Measurements from ENCODE around the gene HES4.
"Not testable (repeated sequence)": the region's sequence is repeated elsewhere in the genome, so short reads cannot be mapped to it uniquely, and the experiment has no call there.

HES4 gene

DNA sequence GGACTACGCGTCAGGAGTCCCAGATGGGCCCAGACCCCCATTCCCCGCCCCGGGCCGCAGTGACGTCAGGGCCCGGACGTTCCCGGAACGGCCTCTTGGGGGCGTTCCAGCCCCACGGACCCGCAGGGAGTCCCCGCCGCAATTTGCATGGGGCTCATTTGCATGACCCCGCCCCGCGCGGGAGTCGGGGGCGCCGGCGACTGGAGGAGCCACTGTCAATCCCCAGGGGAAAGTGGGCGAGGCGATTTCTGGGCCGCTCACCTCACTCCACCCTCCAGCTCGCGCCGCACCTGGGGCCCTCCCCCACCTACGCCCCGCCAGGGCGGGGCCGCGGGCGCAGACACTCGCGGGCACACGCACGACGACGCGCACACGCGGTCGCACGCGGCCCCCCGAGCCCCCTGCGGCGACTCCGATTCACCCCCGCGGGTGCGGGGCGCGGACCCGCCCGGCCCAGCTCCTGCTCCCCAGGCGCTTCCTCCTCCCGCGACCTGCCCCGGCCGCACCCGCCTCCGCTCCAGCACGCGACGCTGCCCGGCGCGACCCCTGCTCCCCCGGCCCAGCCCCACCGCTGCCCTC lies 33.2 kb upstream of the HES4 start:
- DNase-seq: no peak

DNA sequence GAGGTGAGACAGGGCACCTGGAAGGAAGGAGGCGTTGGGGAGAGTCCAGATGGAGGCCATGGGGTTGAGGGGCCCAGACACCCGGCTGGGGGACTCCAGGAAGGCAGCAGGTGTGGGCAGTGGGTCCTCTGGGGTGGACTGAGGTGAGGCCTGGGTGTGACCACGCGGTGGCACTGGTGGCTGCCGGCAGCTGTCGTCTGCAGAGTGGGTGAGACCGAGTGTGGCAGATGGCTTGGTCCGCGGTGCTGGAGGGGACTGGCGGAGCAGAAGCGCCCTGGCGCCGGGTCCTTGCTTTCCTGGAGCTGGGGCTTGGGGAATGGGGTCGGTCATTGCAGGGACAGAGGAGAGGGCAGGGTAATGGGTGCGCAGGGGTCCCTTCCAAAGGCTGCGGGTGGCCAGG lies 32.5 kb upstream of the HES4 start:
- no peak for DNase-seq

DNA sequence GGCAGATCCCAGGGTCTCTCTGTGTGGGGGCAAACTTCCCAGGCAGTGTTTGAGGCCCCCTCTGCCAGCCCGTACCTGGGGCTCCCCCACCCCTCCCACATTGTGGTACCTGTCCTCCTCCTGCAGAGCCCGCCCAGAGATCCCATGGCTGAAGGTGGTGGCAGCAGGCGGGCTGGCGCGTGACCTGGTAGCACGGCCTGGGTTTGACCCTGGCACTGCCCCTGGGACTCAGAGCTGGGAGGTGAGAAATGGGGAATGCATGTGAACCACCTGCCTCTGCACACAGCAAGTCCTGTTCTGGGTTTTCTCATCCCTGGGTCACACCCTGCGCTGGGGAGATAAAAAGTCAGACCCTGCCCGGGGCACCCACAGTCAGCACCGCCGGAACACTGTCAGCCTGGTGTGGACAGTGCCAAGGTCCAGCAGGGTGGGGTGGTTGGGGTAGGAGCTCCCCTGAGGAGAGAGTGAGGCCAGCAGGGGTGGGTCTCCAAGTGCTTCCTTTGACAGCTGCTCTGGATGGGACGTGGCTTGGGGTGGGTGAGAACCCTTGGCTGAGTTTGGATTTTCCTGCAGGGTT lies 31.9 kb upstream of the HES4 start:
- no peak for DNase-seq

DNA sequence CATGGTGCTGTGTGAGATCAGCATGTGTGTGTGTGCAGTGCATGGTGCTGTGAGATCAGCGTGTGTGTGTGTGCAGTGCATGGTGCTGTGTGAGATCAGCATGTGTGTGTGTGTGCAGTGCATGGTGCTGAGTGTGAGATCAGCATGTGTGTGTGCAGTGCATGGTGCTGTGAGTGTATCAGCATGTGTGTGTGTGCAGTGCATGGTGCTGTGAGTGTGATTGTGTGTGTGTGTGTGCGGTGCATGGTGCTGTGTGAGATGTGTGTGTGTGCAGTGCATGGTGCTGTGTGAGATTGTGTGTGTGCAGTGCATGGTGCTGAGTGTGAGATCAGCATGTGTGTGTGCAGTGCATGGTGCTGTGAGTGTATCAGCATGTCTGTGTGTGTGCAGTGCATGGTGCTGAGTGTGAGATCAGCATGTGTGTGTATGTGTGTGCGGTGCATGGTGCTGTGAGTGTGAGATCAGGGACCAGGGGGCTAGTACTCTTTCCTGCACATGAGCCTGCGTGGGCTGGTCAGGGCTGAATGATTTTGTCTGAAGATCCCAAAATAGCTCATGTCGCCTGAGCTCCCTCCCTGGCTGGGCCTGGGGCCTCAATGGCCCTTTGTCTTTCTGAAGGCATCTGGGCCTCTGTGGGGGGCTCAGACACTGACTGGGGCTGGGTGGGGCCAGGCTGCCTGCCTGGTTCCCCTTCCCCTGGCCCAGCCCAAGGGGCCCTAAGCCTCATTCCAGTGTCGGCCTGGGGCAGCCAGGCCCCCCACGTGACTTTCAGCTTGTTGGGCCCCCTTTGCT lies 31.2 kb upstream of the HES4 start:
- DNase-seq: not testable (repeated sequence)

DNA sequence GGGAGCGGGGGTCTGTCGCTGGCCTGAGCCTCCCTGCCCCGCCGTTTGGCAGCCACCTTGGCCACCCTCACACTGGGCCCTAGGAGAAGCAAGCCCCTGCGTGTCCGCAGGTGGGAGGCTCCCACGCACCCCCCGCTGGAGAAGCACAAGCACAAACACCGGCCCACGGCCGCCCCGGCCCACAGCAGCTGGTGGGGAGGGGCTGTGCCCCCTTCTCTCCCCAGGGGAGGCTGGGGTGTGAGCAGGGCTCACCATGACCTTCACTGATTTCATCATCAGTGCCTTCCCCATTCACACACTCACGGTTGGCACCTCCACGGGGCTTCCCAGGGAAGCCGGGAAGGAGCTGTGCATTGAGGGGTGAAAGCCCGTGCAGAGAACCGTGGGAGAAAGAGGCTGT lies 27.9 kb upstream of the HES4 start:
- DNase-seq: no peak

DNA sequence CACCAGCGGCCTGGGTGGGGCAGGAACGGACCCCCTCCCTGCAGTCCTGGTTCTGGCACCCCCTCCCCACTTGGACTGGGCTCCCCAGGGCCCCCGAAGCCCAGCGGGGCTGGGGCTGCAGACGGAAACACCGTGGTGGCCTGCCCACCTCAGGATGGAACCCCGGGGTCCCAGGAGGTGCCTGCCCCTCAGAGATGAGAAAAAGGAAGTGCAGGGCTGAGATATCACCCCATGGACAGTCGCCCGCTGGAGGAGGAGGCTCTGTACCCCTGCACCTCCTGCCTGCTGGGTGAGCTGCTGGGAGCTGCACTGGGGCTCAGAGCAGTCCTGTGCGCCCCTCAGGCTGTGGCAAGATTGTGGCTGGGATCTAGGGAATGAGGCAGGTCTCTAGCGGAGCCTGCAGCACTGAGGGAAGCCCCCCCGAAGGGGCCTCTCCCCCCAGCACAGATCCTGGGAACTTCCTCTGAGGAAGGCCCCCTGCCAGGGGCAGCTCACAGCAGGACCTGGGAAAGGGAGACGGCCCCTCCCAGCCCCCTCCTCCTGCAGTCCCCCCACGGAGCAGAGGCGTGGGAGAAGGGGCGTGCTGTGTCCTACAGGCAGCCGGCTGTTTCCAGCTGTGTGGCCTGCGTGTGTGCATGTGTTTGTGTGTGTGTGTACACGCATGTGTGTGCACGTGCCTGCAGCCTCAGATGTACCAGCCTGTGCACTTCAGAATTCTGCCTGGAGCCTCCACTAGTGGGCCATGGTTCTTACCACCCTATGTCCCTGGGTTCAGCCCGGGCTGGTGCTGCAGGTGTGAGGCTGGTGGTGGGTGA lies 26.9 kb upstream of the HES4 start:
- DNase-seq: no peak

DNA sequence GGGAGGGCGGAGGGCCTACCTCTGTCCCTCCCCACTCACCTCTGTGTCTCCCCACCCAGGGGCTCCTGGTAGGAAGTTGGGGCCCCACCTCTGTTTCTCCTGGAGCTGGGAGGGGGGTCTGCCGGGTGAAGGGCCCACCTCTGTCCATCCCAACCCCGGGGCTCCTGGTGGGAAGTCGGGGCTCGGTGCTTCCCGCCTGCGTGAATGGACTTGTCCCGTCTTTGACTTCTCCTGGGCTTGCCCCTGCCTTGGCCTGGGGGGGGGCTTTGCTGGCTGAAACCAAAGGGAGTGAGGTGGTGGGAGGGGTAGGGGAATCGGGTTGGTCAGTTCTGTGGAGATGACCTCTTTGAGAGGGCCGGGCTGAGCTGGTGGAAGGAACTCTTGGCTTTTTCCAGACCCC lies 25.8 kb upstream of the HES4 start:
- DNase-seq: no peak

DNA sequence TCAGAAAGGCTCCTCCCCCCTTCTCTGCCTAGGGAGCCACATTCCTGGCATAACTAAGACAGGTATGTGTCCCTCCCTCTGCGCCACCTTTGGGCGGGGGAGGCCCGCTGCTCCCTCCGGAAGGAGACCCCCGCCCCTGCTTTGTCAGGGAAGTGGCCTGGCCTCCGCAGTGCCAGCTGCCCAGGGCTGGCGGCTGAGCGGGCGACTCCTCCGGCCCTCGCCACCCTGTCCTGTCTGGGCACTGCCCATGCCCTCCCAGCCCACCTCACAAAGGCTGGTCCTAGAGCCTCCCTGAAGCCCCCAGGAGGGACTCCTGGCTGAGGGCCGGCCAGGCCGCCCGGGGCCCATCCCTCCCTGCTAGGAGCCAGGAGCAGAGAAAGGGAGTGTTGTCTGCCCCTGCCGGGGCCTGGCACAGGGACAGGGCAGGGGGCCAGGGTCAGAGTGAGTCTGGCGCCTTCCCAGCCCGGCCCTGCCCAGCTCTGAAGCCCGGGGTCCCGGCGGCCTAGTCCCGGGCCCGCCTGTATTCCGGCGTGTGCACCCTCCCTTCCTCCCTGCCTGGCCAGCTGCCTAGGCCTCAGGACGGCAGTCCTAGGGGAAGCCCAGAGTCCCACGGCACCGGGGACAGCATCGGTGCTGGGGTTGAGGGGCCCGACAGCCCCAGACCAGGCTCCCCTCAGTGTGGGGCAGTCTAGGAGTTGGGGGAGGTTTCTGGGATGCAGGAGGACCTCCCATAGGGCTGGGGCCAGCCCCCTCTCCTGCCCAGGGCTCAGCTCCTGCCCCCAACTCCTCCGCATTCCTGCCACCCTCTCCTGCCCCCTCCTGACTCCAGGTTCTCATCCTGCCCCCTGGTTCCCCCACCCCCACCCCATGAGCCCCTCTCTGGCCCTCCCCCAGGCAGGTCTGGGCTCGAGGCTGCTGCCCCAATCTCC lies 25.1 kb upstream of the HES4 start:
- no peak for DNase-seq

DNA sequence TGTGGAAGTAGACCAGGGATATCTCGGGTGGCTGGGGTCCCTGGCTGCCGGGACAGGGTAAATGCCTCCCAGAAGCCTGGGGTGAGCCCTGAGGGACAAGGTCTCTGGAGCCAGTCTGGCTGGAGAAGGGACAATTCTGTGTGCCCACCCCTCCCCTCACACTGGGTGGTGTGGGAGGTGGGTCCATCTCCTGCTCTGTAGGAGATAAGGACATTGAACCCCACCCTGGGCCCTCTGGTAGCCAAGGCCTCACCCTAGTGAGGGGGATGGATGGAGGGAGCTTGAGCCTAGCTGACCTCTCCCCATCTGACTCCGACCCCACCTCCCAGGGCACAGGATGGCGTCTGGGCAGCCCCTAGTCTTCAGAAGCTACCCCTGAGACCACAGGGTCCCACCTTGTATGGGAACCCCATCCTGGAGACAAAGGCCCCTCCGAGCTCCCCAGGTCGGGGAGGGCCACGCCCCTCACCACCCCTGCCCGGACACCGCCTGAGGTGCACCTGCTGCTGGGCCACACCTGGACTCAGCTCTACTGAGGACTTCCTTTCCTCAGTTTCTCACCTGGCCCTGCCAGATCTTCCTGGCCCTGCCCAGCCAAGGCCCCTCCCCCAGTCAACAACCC lies 24.4 kb upstream of the HES4 start:
- no peak for DNase-seq

DNA sequence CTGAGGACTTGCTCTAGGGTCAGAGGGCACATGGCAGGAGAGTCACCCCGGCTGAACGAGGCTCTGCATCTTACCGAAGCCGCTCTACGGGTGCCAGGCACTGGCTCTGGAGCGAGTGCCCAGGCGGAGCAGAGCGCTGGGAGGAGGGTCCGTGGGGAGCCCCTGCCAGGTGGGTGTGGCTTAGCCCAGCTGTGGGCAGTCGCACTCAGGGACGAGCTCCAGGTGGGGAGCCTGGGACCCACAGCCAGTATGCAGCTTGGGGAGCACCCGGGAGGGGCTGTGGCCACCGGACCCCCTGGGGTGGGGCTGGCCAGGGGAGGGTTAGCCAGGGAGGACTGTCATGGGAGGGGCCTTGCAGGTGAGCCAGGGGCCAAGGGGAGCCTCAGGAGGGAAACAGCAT lies 23.8 kb upstream of the HES4 start:
- no peak for DNase-seq

DNA sequence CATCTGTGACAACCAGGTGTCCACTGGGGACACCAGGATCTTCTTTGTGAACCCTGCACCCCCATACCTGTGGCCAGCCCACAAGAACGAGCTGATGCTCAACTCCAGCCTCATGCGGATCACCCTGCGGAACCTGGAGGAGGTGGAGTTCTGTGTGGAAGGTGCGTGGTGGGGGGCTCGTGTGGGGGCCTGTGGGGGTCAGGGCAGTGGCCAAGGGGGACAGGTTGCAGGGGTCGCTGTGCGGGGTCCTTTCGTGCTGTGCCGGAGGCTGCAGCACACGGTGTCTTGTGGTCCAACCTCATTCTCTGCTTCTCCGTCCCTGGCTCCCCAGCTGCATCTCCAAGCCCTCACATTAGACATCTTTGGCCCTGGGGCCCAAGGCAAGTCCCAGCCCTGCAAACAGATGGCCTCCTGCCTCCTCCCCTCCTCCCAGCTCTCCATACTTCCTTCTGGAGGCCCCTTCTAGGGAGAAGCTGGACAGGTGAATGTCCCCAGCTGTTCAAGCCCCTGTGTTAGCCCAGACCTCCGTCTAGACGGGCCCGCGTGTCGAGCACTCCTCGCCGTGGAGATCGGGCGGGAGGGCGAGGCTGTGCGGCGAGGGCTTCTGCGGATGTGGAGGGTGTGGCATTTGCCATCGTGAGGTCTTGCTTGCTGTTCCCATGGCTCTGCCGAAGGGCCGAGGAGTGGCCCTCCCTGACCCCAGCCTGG lies 22.6 kb upstream of the HES4 start:
- no peak for DNase-seq

DNA sequence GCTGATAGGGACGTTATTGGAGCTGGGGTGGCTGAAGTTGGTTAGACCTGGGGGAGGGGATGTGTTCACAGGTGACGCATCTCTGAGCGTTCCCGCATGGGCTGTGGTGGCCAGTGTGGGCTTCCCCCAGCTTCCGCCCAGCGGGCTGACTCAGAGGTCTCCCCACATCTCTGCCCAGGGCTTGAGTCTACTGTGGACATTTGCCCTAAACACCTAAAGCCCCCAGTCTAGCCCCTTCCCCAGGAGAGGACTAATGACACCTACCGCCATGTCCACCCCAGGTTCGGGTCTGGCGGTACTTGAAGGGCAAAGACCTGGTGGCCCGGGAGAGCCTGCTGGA lies 22.0 kb upstream of the HES4 start:
- no peak for DNase-seq

DNA sequence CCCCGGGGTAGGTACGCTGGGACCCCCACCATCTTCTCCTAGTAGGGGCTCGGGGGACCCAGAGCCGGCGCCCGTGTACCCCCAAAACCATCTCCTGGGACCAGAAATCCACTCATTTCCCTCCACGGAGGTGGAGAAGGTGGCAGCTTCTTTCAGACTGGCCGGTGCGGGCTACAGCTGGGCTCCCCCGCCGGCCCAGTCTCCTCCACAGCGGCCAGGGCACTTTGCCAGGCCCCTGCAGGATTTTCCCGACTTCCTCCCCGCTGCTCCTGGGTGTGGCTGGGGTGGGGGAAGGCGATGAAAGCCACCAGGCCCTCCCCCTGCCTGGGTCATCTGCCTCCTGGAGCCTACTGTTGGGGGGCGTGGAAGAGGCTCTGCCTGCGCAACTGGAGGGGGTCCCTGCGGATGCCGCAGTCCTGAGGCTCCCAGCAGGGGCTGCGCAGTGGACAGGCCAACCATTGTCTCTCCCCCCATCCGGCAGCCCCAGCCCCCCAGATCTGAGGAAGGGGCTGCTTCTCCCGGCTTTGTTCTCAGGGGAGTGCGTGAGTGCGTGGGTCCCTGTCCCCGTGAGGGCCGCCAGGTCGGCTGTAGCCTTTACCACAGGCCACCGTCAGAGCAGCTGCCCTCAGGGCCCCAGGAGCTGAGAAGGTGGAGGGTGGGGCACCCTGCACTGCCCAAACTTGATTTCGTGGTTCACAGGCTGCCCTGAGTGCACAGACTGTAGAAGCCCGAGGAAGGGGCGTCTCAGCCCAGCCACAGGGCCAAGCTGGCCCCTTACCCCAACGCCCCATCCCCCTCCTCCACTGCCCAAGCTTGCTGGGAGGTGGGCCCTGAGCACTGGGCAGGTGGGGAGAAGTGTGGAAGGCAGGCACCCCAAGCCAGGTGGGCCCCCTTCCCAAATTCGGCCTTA lies 21.4 kb upstream of the HES4 start:
- DNase-seq: no peak

DNA sequence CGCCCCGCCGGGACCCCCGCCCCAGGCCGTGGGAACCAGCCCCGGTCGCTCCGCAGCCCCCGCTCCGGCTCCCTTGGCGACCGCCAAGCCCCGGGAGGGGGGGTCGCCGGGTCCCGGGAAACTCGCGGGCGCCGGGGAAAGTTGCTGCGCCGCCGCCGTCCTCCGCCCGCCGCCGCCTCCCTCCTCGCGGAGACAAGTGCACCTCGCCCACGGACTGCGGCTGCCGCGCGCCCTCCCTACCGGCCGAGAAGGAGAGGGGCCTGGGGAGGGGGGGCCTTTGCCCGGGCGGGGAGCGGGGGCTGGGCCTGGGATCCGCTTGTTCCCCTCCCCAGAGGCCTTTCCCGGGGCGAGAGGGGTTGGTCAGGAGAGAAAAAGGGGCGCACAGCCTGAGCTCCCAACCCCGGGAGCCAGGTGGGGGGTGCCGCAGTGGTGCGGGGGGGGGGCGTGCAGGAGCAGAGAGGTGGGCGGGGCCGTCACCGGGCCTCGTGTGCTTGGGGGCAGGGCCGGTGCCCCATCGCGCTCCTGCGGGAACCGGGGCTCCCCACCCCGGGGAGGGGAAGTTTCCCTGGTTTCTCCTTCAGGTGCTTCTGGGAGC lies 20.6 kb upstream of the HES4 start:
- no peak for DNase-seq

DNA sequence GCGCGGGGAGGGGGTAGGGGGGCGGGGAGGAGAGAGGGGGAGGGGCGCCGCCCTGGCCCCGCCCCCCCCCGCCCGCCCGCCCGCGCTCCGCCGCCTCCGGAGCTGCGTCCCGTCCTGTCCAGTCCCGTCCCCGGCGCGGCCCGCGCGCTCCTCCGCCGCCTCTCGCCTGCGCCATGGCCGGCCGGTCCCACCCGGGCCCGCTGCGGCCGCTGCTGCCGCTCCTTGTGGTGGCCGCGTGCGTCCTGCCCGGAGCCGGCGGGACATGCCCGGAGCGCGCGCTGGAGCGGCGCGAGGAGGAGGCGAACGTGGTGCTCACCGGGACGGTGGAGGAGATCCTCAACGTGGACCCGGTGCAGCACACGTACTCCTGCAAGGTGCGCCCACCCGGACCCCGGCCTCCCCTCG lies 20.1 kb upstream of the HES4 start, which contains the start of gene AGRN:
AGRN (plus strand) TSS at position 121 of the 405 bp plus-strand sequence; CDS start at position 174, 53 bp downstream.
- no peak for DNase-seq

DNA sequence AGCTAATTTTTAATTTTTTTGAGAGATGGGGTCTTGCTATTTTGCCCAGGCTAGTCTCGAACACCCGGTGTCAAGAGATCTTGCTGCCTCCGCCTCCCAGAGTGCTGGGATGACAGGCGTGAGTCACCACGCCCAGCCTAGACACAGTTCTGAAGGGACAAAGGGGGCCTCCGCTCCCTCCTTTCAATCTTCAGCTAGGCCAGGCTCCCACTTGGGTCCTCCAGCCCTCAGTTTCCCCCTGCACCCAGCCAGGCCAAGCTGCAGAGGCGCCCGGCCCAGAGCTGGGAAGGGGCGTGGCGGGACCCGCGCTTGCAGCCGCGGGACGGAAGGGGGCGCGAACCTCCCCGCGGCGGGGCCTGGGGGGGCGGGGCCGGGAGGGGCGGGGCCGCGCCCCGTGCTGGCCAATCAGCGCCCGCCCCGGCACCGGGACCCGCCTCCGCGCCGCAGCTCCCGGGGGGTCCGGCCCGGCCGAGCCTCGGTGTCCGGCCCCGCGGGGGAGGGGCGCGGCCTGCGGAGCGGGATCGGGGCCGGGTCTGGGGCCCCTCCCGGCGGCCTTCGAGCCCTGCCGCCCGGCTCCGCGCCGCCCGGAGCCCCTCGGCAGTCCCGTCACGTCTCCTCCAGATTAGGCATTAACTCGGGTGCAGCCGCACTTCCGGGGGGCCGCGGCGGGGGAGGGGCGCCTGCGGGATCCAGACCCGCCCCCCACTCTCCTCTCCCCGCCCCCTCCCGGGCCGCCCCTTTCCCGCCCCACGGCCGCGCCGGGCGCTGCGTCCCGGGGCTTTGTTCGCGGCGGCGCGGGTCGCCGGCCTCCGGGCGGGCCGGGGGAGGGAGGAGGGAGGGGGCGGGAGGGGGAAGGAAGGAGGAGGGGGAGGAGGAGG lies 19.5 kb upstream of the HES4 start:
- DNase-seq: no peak

DNA sequence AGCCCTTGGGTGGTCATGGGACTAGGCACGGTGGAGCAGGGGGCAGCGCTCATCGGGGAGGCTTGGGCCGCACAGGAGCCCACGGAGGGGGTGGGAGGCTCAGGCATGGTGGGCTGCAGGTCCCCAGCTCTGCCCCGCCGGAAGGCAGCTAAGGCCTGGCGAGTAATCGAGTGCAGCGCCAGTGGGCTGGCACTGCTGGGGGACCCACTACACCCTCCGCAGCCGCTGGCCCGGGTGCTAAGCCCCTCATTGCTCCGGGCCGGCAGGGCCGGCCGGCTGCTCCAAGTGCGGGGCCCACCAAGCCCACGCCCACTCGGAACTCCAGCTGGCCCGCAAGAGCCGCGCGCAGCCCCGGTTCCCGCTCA lies 18.4 kb upstream of the HES4 start:
- DNase-seq: not testable (repeated sequence)

DNA sequence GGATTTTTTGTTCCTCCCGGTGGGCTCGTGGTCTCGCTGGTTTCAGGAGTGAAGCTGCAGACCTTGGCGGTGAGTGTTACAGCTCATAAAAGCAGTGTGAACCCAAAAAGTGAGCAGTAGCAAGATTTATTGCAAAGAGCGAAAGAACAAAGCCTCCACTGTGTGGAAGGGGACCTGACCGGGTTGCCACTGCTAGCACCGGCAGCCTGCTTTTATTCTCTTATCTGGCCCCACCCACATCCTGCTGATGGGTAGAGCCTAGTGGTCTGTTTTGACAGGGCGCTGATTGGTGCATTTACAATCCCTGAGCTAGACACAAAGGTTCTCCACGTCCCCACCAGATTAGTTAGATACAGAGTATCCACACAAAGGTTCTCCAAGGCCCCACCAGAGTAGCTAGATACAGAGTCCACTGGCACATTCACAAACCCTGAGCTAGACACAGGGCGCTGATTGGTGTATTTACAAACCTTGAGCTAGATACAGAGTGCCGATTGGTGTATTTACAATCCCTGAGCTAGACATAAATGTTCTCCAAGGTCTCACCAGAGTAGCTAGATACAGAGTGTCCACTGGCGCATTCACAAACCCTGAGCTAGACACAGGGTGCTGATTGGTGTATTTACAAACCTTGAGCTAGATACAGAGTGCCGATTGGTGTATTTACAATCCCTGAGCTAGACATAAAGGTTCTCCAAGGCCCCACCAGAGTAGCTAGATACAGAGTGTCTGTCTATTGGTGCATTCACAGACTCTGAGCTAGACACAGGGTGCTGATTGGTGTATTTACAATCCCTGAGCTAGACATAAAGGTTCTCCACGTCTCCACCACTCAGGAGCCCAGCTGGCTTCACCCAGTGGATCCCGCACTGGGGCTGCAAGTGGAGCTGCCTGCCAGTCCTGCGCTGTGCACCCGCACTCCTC lies 17.8 kb upstream of the HES4 start:
- not testable (repeated sequence) for DNase-seq

Measured in NCI-H2107 (cell line).